NB4 (cell line): ENCODE data around the gene HSPB8.

Source experiments
- CTCF ChIP-seq: IDR thresholded peaks from one replicate; pipeline ENCODE4 v1.5.1; 2012; ENCODE audit warnings: low read depth, low read length
- MAX ChIP-seq: IDR thresholded peaks from 2 replicates; pipeline ENCODE4 v1.6.1; 2011; ENCODE audit warnings: low read depth, low read length
- MYC ChIP-seq: IDR thresholded peaks from 2 replicates; pipeline ENCODE4 v1.6.1; 2011; ENCODE audit warnings: low read depth, low read length
- POLR2A ChIP-seq: IDR thresholded peaks from 2 replicates; pipeline ENCODE4 v1.6.1; 2011; ENCODE audit warnings: mild to moderate bottlenecking; ENCODE audit not compliant: insufficient read length; ENCODE audit errors: extremely low read depth

- no peak for TF ChIP-seq CTCF
- TF ChIP-seq POLR2A, result no peak
- no peak for TF ChIP-seq MYC
- TF ChIP-seq MAX, result no peak
Observed at GRCh38 chr12:119139448-119139847, 39.3 kb upstream of the HSPB8 start.
